ENCODE data around the gene SPO11.

- TF ChIP-seq EGR1 (IDR thresholded peaks at IDR 0.05; ENCODE audit: low read depth) (no peak), SP1 (IDR thresholded peaks at IDR 0.05; ENCODE audit: low read depth) (no peak), POLR2A (IDR thresholded peaks at IDR 0.05; ENCODE audit: borderline replicate concordance, extremely low read depth, insufficient read depth, insufficient read length) (no peak), SIN3A (IDR thresholded peaks at IDR 0.05; ENCODE audit: low read depth) (no peak), REST (IDR thresholded peaks at IDR 0.05; ENCODE audit: low read depth) (no peak), MAX (IDR thresholded peaks at IDR 0.05) (no peak), EZH2phosphoT487 (IDR thresholded peaks at IDR 0.05; ENCODE audit: borderline replicate concordance) (no peak)
- TF ChIP-seq, protein P1, sequence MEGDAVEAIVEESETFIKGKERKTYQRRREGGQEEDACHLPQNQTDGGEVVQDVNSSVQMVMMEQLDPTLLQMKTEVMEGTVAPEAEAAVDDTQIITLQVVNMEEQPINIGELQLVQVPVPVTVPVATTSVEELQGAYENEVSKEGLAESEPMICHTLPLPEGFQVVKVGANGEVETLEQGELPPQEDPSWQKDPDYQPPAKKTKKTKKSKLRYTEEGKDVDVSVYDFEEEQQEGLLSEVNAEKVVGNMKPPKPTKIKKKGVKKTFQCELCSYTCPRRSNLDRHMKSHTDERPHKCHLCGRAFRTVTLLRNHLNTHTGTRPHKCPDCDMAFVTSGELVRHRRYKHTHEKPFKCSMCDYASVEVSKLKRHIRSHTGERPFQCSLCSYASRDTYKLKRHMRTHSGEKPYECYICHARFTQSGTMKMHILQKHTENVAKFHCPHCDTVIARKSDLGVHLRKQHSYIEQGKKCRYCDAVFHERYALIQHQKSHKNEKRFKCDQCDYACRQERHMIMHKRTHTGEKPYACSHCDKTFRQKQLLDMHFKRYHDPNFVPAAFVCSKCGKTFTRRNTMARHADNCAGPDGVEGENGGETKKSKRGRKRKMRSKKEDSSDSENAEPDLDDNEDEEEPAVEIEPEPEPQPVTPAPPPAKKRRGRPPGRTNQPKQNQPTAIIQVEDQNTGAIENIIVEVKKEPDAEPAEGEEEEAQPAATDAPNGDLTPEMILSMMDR (IDR thresholded peaks at IDR 0.05 in 2 of 3, conservative IDR thresholded peaks at IDR 0.05 in 1 of 3; ENCODE audit: borderline replicate concordance in 1 of 3, insufficient read depth in 1 of 3, low read depth in 2 of 3, low read length in 2 of 3): peak; percentile 54 to 79 (median 57); a peak in 5 of 6 replicates
Measured at GRCh38 chr20:57332105-57333089, 2.8 kb downstream of the SPO11 start.
